Neuron (in vitro differentiated cells): ENCODE results near the gene RTF2.

Experiments used
- H2AFZ ChIP-seq: one replicate; pipeline ENCODE4 v1.6.1; 2013; ENCODE audit warnings: low read depth, mild to moderate bottlenecking, inconsistent platforms, low read length, moderate library complexity
- H3K27me3 ChIP-seq: one replicate; pipeline ENCODE4 v1.6.1; 2013; ENCODE audit warnings: low read length; ENCODE audit not compliant: insufficient read depth
- H3K36me3 ChIP-seq: one replicate; pipeline ENCODE4 v1.6.1; 2013; ENCODE audit warnings: low read length; ENCODE audit not compliant: insufficient read depth
- H3K4me1 ChIP-seq: one replicate; pipeline ENCODE4 v1.6.1; 2013; ENCODE audit warnings: low read length; ENCODE audit not compliant: insufficient read depth
- H3K4me3 ChIP-seq: 2 replicates; pipeline ENCODE4 v1.5.1; 2013; ENCODE audit warnings: mild to moderate bottlenecking, low read length, moderate library complexity
- H3K9me3 ChIP-seq: one replicate; pipeline ENCODE4 v1.6.1; 2013; ENCODE audit warnings: low read length

RTF2 gene

GRCh38 chr20:56467968-56468315, 485 bp upstream of the RTF2 start:
- Histone ChIP-seq H3K36me3 (peaks cover 9% of the 10 kb centered on the region), H2AFZ (peak overlapping the region; percentile 83), H3K27me3 (no peaks in the 10 kb centered on the region), H3K4me3 (peak overlapping the region; percentile 99), H3K9me3 (no peaks in the 10 kb centered on the region), H3K4me1 (peaks cover 17% of the 10 kb centered on the region)

- peak overlapping the region; percentile 83 for H2AFZ ChIP-seq
- H3K27me3 ChIP-seq = no peaks in the 10 kb centered on the region
- peak overlapping the region; percentile 99 for H3K4me3 ChIP-seq
- H3K4me1 ChIP-seq = peaks cover 17% of the 10 kb centered on the region
- peaks cover 20% of the 10 kb centered on the region for H3K36me3 ChIP-seq
- H3K9me3 ChIP-seq = no peaks in the 10 kb centered on the region
Observed at GRCh38 chr20:56469077-56469449, 636 bp downstream of the RTF2 start.

GRCh38 chr20:56483970-56484369, 15.5 kb downstream of the RTF2 start:
- no peak overlapping the region for H3K4me3 ChIP-seq
- H3K27me3 ChIP-seq = no peaks in the 10 kb centered on the region
- H3K4me1 ChIP-seq = no peaks in the 10 kb centered on the region
- no peaks in the 10 kb centered on the region for H3K9me3 ChIP-seq
- no peak overlapping the region for H2AFZ ChIP-seq
- H3K36me3 ChIP-seq = peaks cover 73% of the 10 kb centered on the region

DNA sequence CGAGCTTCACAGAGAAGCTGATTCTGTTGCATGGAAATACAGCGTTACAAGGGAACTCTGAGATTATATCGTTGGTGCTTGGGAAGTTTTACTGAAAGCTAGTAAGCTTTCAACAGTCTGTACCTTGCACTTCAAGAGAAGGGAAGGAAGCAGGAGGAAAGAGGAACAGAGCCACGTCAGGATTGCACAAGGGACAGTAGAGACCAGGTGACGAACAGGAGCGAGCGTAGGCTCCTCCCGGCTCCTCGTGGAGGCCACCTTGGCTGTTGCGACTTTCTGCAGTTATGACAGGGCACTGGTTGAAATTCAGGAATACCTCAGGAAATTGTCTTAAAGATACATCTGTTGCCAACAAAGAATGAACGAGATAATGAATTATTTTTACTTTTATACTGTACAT, 18.8 kb downstream of the RTF2 start:
- no peak overlapping the region for H2AFZ ChIP-seq
- H3K4me3 ChIP-seq = no peak overlapping the region
- no peaks in the 10 kb centered on the region for H3K27me3 ChIP-seq
- H3K36me3 ChIP-seq = peaks cover 53% of the 10 kb centered on the region
- H3K4me1 ChIP-seq = no peaks in the 10 kb centered on the region
- no peaks in the 10 kb centered on the region for H3K9me3 ChIP-seq

- no peak overlapping the region for H2AFZ ChIP-seq
- H3K4me3 ChIP-seq = no peak overlapping the region
- no peaks in the 10 kb centered on the region for H3K9me3 ChIP-seq
- peaks cover 52% of the 10 kb centered on the region for H3K36me3 ChIP-seq
- no peaks in the 10 kb centered on the region for H3K27me3 ChIP-seq
- H3K4me1 ChIP-seq = no peaks in the 10 kb centered on the region
Observed at GRCh38 chr20:56488566-56488965, 20.1 kb downstream of the RTF2 start.

GRCh38 chr20:56501116-56501515, 32.7 kb downstream of the RTF2 start:
- Histone ChIP-seq H3K9me3 (no peaks in the 10 kb centered on the region), H3K27me3 (no peaks in the 10 kb centered on the region), H2AFZ (no peak overlapping the region), H3K4me3 (no peak overlapping the region), H3K36me3 (peaks cover 21% of the 10 kb centered on the region), H3K4me1 (no peaks in the 10 kb centered on the region)

DNA sequence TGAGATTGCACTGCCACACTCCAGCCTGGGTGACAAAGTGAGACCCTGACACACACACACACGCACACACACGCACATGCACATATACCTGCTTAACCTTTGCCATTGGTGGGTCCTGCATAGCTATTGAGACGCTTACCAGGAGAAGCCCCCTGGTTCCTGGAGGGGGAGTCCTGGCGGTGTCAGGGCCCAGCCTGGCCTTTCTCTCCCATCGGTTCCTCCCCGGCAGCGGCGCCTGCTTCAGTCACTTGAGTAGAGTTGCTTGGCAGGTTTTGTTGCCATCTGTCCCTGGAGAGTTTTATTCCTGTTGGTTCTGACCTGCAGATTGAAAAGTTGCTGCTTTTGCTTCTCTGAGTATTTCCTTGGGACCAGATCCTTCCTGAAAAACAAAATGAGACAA, 35.5 kb downstream of the RTF2 start:
- Histone ChIP-seq H3K27me3 (no peaks in the 10 kb centered on the region), H3K4me3 (no peak overlapping the region), H3K36me3 (peaks cover 4% of the 10 kb centered on the region), H3K4me1 (no peaks in the 10 kb centered on the region), H2AFZ (no peak overlapping the region), H3K9me3 (no peaks in the 10 kb centered on the region)

GRCh38 chr20:56504373-56505005, 36.1 kb downstream of the RTF2 start:
- Histone ChIP-seq H3K4me1 (no peaks in the 10 kb centered on the region), H2AFZ (no peak overlapping the region), H3K9me3 (no peaks in the 10 kb centered on the region)

GRCh38 chr20:56506103-56506502, 37.7 kb downstream of the RTF2 start:
- Histone ChIP-seq H3K4me3 (no peak overlapping the region), H3K9me3 (no peaks in the 10 kb centered on the region), H3K36me3 (peaks cover 2% of the 10 kb centered on the region), H3K27me3 (no peaks in the 10 kb centered on the region), H2AFZ (no peak overlapping the region), H3K4me1 (no peaks in the 10 kb centered on the region)

More at GRCh38 chr20:56504373-56505005, 36.1 kb downstream of the RTF2 start:
- H3K36me3 ChIP-seq = peaks cover 4% of the 10 kb centered on the region
- no peak overlapping the region for H3K4me3 ChIP-seq
- H3K27me3 ChIP-seq = no peaks in the 10 kb centered on the region

DNA sequence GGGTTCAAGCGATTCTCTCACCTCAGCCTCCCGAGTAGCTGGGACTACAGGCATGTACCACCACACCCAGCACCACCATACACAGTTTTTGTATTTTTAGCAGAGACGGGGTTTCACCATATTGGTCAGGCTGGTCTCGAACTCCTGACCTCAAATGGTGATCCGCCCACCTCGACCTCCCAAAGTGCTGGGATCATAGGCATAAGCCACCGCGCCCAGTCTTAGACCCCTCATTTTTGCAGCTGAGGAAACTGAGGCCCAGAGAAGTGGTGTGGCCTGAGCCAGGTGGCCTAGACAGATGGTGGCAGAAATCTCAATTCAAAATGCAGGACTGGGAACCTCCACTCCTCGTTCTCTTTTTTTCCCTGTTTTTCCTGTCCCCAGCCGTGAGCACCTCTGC, 43.5 kb downstream of the RTF2 start:
- Histone ChIP-seq H3K27me3 (no peaks in the 10 kb centered on the region), H3K36me3 (peaks cover 10% of the 10 kb centered on the region), H3K4me1 (no peaks in the 10 kb centered on the region), H2AFZ (no peak overlapping the region), H3K4me3 (no peak overlapping the region), H3K9me3 (no peaks in the 10 kb centered on the region)

DNA sequence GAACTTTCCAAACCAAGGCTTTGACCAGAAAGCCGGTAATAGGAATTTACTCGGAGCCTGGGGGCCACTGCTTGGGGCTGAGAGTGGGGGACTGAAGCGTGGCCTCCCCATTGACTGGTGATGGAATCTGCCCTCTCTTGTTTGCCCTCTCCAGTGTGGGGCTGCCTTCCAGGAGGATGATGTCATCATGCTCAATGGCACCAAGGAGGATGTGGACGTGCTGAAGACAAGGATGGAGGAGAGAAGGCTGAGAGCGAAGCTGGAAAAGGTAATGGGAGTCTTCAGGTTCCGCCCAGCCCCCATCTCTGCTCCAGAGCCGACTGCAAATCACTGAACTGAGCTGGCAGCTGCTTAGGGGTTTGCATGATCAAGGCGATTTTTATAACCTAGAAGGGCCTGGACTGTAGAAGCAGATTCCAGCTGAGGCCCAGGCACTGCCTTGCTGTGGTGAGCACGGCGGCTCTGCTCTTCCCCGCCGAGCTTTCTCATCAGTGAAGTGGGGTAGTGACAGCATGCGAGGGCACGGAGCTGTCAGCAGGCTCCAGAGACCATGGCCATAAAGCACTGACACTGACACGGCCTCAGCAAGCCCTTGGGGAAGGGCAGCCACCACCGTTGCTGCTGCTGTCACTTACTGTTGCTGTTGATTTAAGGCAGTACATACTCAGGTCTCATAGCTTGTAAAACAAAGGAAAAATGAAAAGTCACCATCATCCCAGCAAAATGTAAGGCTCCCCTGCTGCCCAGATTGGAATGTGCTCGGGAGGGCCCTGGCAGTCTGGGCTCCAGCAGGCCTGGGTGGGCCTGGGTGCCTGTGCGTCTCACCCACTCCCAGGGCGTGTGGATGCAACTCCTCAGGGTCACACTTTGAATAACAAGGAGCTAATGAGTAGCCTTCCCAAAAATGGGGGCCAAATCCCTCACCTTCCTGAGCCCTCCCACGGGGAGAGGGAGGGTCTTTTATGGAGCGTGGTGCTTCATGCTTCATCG, 45.0 kb downstream of the RTF2 start:
- Histone ChIP-seq H3K9me3 (peaks cover 4% of the 10 kb centered on the region), H3K27me3 (no peaks in the 10 kb centered on the region), H3K36me3 (peaks cover 25% of the 10 kb centered on the region), H3K4me1 (no peaks in the 10 kb centered on the region), H2AFZ (no peak overlapping the region), H3K4me3 (no peak overlapping the region)

DNA sequence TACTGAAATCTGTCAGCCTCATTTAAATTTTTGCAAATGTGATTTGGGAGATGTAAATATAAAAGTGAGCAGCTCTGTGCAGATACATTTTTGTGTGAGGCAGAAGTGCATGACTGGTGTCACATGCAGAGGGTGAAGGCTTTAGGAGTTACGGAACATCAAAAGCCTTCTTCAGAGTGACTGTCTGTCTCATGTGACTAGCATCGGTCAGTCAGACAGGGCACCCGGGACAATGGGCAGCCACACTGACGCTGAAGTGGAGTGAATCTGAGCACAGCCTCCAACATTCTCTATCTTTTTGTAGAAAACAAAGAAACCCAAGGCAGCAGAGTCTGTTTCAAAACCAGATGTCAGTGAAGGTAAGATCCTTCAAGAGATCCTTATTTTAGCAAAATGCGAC, 48.2 kb downstream of the RTF2 start:
- Histone ChIP-seq H3K4me3 (no peak overlapping the region), H2AFZ (no peak overlapping the region), H3K36me3 (peaks cover 37% of the 10 kb centered on the region), H3K9me3 (peaks cover 16% of the 10 kb centered on the region), H3K4me1 (peaks cover 3% of the 10 kb centered on the region), H3K27me3 (no peaks in the 10 kb centered on the region)

GRCh38 chr20:56517211-56517610, 48.8 kb downstream of the RTF2 start:
- Histone ChIP-seq H3K36me3 (peaks cover 37% of the 10 kb centered on the region), H3K4me1 (peaks cover 3% of the 10 kb centered on the region), H2AFZ (no peak overlapping the region), H3K9me3 (peaks cover 16% of the 10 kb centered on the region), H3K4me3 (no peak overlapping the region), H3K27me3 (no peaks in the 10 kb centered on the region)
